OCI-LY7 (cell line): ENCODE results near the gene LARGE1.

Source experiments
- CTCF ChIP-seq: fragments of 200-600 bp; sonication (generic); conservative IDR thresholded peaks from 2 replicates; pipeline ENCODE4 v1.5.1; 2014; ENCODE audit warnings: mild to moderate bottlenecking, antibody characterized with exemption, low read length, moderate library complexity, mixed read lengths
- EZH2phosphoT487 ChIP-seq: fragments of 200-600 bp; sonication (generic); IDR thresholded peaks from 2 replicates; pipeline ENCODE4 v1.6.1; 2018; ENCODE audit warnings: low read depth, borderline replicate concordance, mild to moderate bottlenecking, mixed run types, antibody characterized with exemption, low read length, moderate library complexity, mixed read lengths

- TF ChIP-seq CTCF (no peak), EZH2phosphoT487 (no peak)
Observed at GRCh38 chr22:33321466-33321865, 598.8 kb downstream of the LARGE1 start.
